ENCODE measurements around the gene CYTH1.

- TF ChIP-seq POLR2A (IDR thresholded peaks at IDR 0.05) = no peak
- TF ChIP-seq CTCF (IDR thresholded peaks at IDR 0.05) = no peak
- TF ChIP-seq POLR2AphosphoS5 (IDR thresholded peaks at IDR 0.05) = no peak
- no peak for TF ChIP-seq EP300 (IDR thresholded peaks at IDR 0.05)
These were observed 75.1 kb downstream of the CYTH1 start for GRCh38 chr17:78707016-78707415.

All from upper lobe of left lung (tissue), 4 donors.